Erythroblast (primary cell): Measurements from ENCODE around the gene KLF13.
A peak's percentile ranks its signal among the peaks of the same experiment; 100 is the strongest.

Experiments
- GATA1 ChIP-seq: IDR thresholded peaks from 2 replicates; pipeline ENCODE4 v1.6.1; 2011; ENCODE audit warnings: low read depth, mild to moderate bottlenecking, control low read depth, low read length, moderate library complexity
- POLR2A ChIP-seq: IDR thresholded peaks from 2 replicates; pipeline ENCODE4 v1.6.1; 2011; ENCODE audit warnings: mild to moderate bottlenecking, low read length

GRCh38 chr15:31298707-31299172, 27.9 kb upstream of the KLF13 start:
- TF ChIP-seq POLR2A (peak; percentile 74), GATA1 (no peak)
